Fibroblast of lung (primary cell): ENCODE measurements around the gene TMEM229A. TPM values are rescaled to one million over a fixed set of nuclear protein-coding genes. Genes with fewer than 3 reads are reported as not detected.
"Not testable (repeated sequence)": the region's sequence is repeated elsewhere in the genome, so short reads cannot be mapped to it uniquely, and the experiment has no call there.

Source experiments
- DNase-seq, 2 donors: peaks; one replicate each; pipeline versions ENCODE4 v3.0.0 to v3.0.0-alpha.2; 2010; ENCODE audit warnings: low read depth in 2 of 2
- H2AFZ ChIP-seq: 2 replicates; pipeline ENCODE4 v1.5.1; 2012; ENCODE audit warnings: low read length, control low read depth, inconsistent platforms
- H3K27ac ChIP-seq: 2 replicates; pipeline ENCODE4 v1.5.1; 2011; ENCODE audit warnings: low read length, control low read depth; ENCODE audit not compliant: insufficient read depth
- H3K27me3 ChIP-seq: 2 replicates; pipeline ENCODE4 v1.5.1; 2011; ENCODE audit warnings: mild to moderate bottlenecking, low read length; ENCODE audit not compliant: control insufficient read depth, insufficient read depth
- H3K36me3 ChIP-seq: 2 replicates; pipeline ENCODE4 v1.5.1; 2011; ENCODE audit warnings: low read length; ENCODE audit not compliant: control insufficient read depth, insufficient read depth
- H3K4me1 ChIP-seq: 2 replicates; pipeline ENCODE4 v1.5.1; 2011; ENCODE audit warnings: low read length; ENCODE audit not compliant: control insufficient read depth, insufficient read depth; ENCODE audit errors: extremely low read depth
- H3K4me2 ChIP-seq: 2 replicates; pipeline ENCODE4 v1.5.1; 2011; ENCODE audit warnings: low read length, control low read depth; ENCODE audit not compliant: insufficient read depth; ENCODE audit errors: extremely low read depth
- H3K4me3 ChIP-seq, 4 experiments: fragments of 200-600 bp in 1 of 4; sonication (generic) in 1 of 4; replicated peaks in 1 of 4; 2 replicates each; pipeline ENCODE4 v1.5.1; 2011 to 2016; ENCODE audit warnings: low read length in 4 of 4, low read depth in 3 of 4, mild to moderate bottlenecking in 3 of 4, control low read depth in 2 of 4, inconsistent platforms in 1 of 4, mixed read lengths in 1 of 4; ENCODE audit not compliant: insufficient read depth in 1 of 4; ENCODE audit errors: control extremely low read depth in 1 of 4
- H3K79me2 ChIP-seq: 2 replicates; pipeline ENCODE4 v1.5.1; 2012; ENCODE audit warnings: mild to moderate bottlenecking, low read length, inconsistent platforms; ENCODE audit not compliant: control insufficient read depth, insufficient read depth
- H3K9ac ChIP-seq: 2 replicates; pipeline ENCODE4 v1.5.1; 2011; ENCODE audit warnings: mild to moderate bottlenecking, low read length, control low read depth; ENCODE audit not compliant: insufficient read depth
- H3K9me3 ChIP-seq: 2 replicates; pipeline ENCODE4 v1.5.1; 2012; ENCODE audit warnings: low read depth, low read length; ENCODE audit not compliant: control insufficient read depth, insufficient read depth
- H4K20me1 ChIP-seq: 2 replicates; pipeline ENCODE4 v1.5.1; 2011; ENCODE audit warnings: low read length; ENCODE audit not compliant: control insufficient read depth, insufficient read depth; ENCODE audit errors: extremely low read depth
- EZH2 ChIP-seq: IDR thresholded peaks from 2 replicates; pipeline ENCODE4 v1.5.1; 2012; ENCODE audit warnings: low read length, control low read depth, mild to moderate bottlenecking; ENCODE audit errors: missing control alignments
- polyA plus RNA-seq, 2 donors: library from polyadenylated mRNA; depleted of rRNA in 1 of 2; stranded (reverse) in 1 of 2; unstranded in 1 of 2; fragments of >200 nt; gene quantifications; 2 replicates each; pipeline ENCODE4 v1.2.1, GENCODE V29; 2011 to 2012; ENCODE audit warnings: missing spikeins in 1 of 2
- total RNA-seq: library from RNA; depleted of rRNA; stranded (reverse); fragments of >200 nt; gene quantifications from 2 replicates; pipeline ENCODE4 v1.2.1, GENCODE V29; 2014
- TF ChIP-seq, protein P1 (sequence below), 2 donors: IDR thresholded peaks in 1 of 2; conservative IDR thresholded peaks in 1 of 2; 1 replicate in 1 of 2; 2 replicates in 1 of 2; pipeline ENCODE4 v1.5.1; 2011 to 2012; ENCODE audit warnings: low read length in 2 of 2, control low read depth in 1 of 2, inconsistent platforms in 1 of 2, low read depth in 1 of 2, mild to moderate bottlenecking in 1 of 2

Gene TMEM229A
- total and polyA plus RNA-seq, 2 donors (not counting 1 experiment from before 2014, with no cell fraction given), result not detected

DNA sequence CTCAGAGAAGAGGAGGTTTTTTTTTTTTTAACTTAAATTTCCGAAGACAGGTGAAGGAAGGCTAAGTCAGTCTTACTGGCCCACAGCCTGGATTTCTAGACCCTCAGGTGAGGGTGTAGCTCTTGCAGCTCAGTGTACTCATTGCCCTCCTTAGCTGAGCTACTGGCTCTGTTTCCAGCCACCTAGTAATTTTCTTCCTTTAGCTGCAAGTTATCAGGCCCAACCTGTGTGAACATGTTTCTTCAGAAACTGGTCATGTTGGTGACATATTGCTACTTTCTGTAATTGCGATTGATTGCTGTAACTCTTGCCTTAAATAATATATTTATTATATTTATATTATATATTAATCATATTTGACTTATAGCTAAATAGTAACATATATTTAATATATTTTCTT lies 10.0 kb upstream of the TMEM229A start:
- Histone ChIP-seq H3K9ac (no peak overlapping the region), H4K20me1 (no peaks in the 10 kb centered on the region), H3K4me2 (no peak overlapping the region), H3K27ac (no peak overlapping the region), H3K79me2 (no peaks in the 10 kb centered on the region), H3K4me3 (no peak overlapping the region), H3K27me3 (no peaks in the 10 kb centered on the region), H2AFZ (no peak overlapping the region), H3K9me3 (no peaks in the 10 kb centered on the region), H3K36me3 (no peaks in the 10 kb centered on the region), H3K4me1 (no peaks in the 10 kb centered on the region)
- no peak for DNase-seq
- no peak for TF ChIP-seq EZH2
- TF ChIP-seq, protein P1, sequence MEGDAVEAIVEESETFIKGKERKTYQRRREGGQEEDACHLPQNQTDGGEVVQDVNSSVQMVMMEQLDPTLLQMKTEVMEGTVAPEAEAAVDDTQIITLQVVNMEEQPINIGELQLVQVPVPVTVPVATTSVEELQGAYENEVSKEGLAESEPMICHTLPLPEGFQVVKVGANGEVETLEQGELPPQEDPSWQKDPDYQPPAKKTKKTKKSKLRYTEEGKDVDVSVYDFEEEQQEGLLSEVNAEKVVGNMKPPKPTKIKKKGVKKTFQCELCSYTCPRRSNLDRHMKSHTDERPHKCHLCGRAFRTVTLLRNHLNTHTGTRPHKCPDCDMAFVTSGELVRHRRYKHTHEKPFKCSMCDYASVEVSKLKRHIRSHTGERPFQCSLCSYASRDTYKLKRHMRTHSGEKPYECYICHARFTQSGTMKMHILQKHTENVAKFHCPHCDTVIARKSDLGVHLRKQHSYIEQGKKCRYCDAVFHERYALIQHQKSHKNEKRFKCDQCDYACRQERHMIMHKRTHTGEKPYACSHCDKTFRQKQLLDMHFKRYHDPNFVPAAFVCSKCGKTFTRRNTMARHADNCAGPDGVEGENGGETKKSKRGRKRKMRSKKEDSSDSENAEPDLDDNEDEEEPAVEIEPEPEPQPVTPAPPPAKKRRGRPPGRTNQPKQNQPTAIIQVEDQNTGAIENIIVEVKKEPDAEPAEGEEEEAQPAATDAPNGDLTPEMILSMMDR (conservative IDR thresholded peaks at IDR 0.05 in 1 of 2, IDR thresholded peaks at IDR 0.05 in 1 of 2; ENCODE audit: low read depth in 1 of 2, low read length in 2 of 2), result no peak

DNA sequence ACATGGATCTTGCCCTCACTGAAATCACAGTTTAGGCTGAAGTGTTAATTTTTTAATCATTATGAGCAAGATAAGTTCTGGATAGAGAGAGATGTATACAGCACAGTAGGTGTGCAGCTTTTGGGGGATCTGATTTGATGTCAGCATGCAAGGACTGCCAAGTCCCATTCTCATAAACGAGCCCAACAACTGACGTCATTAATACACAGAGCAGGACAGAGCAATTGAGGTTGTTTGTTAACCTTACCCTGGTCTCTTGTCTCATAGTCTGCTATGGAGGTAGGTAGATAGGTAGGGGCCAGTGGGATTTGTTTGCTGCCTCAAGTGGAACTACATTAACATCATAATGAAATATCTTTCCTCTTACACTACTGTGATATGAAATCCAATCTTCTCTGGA lies 8.6 kb upstream of the TMEM229A start:
- no peaks in the 10 kb centered on the region for H3K79me2 ChIP-seq
- H3K27ac ChIP-seq, result no peak overlapping the region

DNA sequence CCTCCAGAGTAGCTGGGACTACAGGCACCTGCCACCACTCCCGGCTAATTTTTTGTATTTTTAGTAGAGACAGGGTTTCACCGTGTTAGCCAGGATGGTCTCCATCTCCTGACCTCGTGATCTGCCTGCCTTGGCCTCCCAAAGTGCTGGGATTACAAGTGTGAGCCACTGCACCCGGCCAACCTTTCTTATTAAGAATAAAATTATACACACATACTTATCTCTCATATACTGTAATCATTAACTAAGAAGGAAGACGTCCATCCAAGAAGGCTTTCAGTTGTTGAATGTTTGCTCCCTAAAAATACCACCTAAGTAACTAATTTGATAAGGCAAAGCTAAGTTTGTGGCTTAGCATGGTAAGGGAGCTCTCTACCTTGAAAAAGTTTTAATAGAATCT lies 5.0 kb upstream of the TMEM229A start:
- not testable (repeated sequence) for H3K79me2 ChIP-seq, H2AFZ ChIP-seq, H3K27me3 ChIP-seq, H3K36me3 ChIP-seq, H3K9me3 ChIP-seq, H3K4me2 ChIP-seq, H3K27ac ChIP-seq, H4K20me1 ChIP-seq, H3K4me3 ChIP-seq, DNase-seq, H3K9ac ChIP-seq, H3K4me1 ChIP-seq

More for the DNA sequence above, 8.6 kb upstream of the TMEM229A start:
- Histone ChIP-seq H3K36me3 (no peaks in the 10 kb centered on the region), H3K4me1 (no peaks in the 10 kb centered on the region), H4K20me1 (no peaks in the 10 kb centered on the region), H3K9ac (no peak overlapping the region), H3K4me3 (no peak overlapping the region), H3K27me3 (no peaks in the 10 kb centered on the region), H2AFZ (no peak overlapping the region), H3K9me3 (no peaks in the 10 kb centered on the region), H3K4me2 (no peak overlapping the region)
- no peak for DNase-seq
- no peak for TF ChIP-seq EZH2
- TF ChIP-seq, protein P1 (conservative IDR thresholded peaks at IDR 0.05 in 1 of 2, IDR thresholded peaks at IDR 0.05 in 1 of 2; ENCODE audit: low read depth in 1 of 2, low read length in 2 of 2), result no peak

DNA sequence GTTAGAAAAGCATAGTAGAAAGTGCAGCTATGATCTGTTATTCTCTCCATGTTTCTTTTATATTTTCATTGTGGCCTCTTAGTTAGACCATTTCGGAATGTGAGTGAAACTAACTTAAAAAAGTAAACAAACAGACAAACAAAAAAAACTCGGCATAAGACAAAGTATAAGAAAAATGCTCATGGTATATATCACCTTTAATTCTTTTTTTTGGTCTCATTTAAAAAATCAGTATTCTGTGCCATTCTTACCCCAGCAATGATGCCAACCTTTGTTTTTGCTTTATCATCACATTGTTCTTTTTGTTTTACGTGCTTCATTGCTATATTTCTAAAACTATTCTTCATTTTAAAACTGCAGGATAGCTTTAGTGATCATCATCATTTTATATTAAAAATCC lies 2.8 kb upstream of the TMEM229A start:
- no peaks in the 10 kb centered on the region for H3K4me1 ChIP-seq
- H3K4me3 ChIP-seq, result no peak overlapping the region
- H3K27ac ChIP-seq, result no peak overlapping the region
- H3K4me2 ChIP-seq, result no peak overlapping the region
- H3K27me3 ChIP-seq, result peaks cover 14% of the 10 kb centered on the region
- no peaks in the 10 kb centered on the region for H3K36me3 ChIP-seq
- no peak overlapping the region for H2AFZ ChIP-seq
- no peak overlapping the region for H3K9ac ChIP-seq
- no peaks in the 10 kb centered on the region for H4K20me1 ChIP-seq
- no peak for TF ChIP-seq EZH2
- TF ChIP-seq, protein P1 (conservative IDR thresholded peaks at IDR 0.05 in 1 of 2, IDR thresholded peaks at IDR 0.05 in 1 of 2; ENCODE audit: low read depth in 1 of 2, low read length in 2 of 2), result no peak
- no peaks in the 10 kb centered on the region for H3K79me2 ChIP-seq
- no peaks in the 10 kb centered on the region for H3K9me3 ChIP-seq
- no peak for DNase-seq
